GM18868 (cell line): Measurements from ENCODE around the gene NR0B1.

Experiments
- ATAC-seq: cut with Tn5 transposase; IDR thresholded peaks from one replicate; pipeline ENCODE4 v1.9.1; 2021; ENCODE audit warnings: mild to moderate bottlenecking, moderate library complexity; ENCODE audit not compliant: unreplicated experiment

Gene NR0B1

GRCh38 chrX:30309139-30309571 is at the start of gene NR0B1:
TSS of gene NR0B1 (minus strand) at chrX:30309390. CDS start at chrX:30309363, 27 bp downstream.
- ATAC-seq: peak; percentile 36

DNA sequence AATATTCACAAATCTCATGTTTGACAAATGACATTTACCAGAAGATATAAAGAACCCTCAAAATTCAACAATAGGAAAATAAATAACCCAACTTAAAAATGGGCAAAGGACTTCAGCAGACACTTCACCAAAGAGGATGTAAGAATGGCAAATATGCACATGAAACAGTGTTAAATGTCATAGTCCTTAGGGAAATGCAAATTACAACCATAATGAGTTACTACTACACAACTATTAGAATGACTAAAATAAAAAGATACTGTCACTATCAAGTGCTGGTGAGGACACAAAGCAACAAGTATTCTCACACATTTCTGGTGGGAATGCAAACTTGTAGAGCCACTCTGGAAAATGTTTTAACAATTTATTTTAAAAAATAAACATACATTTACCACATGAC is 40.8 kb upstream of the NR0B1 start:
- ATAC-seq: no peak

GRCh38 chrX:30343206-30343605 is 34.0 kb upstream of the NR0B1 start:
- ATAC-seq: no peak

GRCh38 chrX:30340753-30341152 is 31.6 kb upstream of the NR0B1 start:
- no peak for ATAC-seq

DNA sequence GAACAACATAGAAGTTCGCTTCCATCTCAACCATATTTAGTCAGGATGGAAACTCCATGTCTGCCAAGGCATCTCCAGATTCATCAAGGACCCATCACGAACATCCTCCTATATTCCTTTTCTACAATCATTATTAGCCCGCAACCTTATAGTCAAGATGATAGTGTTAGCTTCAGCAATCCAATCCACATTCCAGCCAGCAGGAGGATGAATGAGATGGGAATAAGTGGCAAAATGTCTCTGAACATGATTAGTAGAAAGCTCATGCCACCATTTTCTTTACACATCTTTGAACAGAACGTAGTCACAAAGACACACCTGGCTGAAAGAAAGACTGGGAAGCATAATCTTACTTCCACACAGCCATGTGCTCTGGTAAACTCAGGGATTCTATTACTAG is 18.6 kb upstream of the NR0B1 start:
- ATAC-seq: no peak

DNA sequence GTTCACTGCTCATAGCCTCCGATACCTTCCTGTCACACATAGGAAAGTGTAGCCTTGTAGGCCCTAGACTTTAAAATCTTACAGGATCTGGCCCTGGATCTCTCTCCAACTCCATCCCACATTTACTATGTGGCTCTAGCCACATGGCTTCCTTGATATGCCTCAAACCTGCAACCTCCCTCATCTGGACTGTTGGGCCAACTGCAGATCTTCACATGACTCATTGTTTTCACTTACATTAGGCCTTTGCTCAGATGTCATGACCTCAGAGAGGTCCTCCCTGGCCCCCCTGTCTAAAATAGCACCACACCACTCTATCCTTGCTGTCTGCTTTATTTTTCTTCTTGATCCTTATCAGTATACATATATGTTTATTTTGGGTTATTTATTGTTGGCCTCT is 8.1 kb upstream of the NR0B1 start:
- ATAC-seq: no peak

DNA sequence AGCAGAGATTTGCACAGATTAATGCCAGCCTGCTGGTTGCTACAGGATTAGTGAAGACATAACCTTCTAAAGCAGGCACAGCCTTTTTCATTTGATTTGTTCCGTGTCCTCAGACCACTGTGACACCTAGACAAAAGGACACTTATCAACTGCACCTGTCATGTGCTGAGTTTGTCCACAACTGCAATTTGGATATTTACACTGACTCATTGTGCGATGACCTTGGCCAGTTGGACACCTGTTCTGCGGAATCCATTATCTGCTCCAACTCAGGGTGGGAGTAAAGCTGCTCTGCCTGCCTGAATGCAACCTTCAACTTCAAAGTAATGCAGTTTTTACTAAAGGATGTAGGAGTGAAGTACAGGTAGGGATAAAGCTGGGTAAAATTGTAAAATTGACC is 4.1 kb upstream of the NR0B1 start:
- no peak for ATAC-seq

GRCh38 chrX:30312858-30313257 is 3.7 kb upstream of the NR0B1 start:
- no peak for ATAC-seq

DNA sequence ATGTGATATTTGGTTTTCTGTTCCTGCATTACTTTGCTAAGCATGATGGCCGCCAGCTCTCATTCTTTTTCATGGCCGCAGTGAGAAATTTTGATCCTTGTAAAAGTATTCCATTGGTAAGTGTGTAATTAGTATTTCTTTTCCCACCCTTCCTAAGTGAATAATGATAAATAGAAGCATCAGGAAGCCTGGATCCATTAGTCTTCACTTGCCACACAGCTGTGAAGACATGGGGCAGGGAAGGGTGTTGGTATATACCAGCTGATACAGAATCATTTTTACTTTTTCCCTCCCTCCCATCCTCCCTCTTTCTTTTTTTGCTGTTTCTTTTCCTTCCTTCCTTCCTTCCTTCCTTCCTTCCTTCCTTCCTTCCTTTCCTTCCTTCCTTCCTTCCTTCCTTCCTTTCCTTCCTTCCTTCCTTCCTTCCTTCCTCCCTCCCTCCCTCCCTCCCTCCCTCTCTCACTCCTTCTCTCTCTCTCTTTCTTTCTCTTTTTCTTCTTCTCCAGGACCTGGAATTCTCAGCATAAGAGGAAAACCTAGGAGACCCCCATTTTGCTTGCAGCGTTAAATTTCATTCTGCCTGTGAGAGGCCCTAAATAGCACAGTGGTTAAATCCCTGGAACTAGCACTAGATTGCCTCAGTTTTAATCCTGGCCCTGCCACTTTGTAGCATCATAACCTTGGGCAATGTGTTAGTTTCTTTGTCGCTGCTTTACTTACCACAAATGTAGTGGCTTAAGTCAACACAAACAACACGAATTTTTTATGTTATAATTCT is 1.4 kb upstream of the NR0B1 start:
- ATAC-seq: no peak

GRCh38 chrX:30308263-30309138 is 689 bp downstream of the NR0B1 start:
- peak; percentile 65 for ATAC-seq

DNA sequence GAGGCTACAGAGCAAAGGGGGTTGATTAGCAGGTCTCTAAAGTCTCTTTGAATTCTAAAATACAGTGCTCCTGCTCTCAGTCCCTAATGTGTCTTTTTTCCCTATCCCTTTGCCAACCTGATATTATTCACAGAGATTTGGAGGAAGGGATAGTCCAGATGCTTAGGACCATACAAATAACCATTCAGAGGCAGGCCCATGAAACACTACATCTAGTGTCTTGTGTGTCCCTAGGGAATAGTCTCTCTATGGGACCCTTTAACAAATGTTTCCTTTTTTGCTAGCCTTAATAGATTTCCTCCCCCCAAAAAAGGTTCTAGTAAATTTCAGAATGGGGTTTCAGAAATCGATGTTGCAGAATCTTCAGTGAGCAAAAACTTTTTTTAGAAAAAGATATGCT is 1.7 kb downstream of the NR0B1 start:
- no peak for ATAC-seq

GRCh38 chrX:30304866-30305265 is 4.3 kb downstream of the NR0B1 start:
- ATAC-seq: no peak

DNA sequence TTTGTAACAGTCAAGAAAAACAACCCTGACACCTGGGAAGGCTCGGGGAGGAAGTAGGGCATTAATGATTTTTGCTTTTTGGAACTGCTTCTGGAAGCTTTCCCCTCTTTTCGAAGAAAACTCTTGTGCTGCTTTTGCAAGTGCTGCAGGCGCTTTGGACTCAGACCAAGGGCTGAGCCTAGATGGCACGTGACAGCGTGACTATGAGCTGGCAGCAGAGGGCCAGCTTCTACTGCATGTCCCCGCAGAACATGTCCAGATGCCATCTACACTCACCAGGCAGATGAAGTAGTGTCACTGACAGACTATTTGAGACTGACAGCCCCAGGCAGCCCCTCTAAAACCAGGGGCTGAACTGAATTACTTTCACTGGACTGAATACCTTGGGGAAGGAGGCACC is 6.2 kb downstream of the NR0B1 start:
- no peak for ATAC-seq

DNA sequence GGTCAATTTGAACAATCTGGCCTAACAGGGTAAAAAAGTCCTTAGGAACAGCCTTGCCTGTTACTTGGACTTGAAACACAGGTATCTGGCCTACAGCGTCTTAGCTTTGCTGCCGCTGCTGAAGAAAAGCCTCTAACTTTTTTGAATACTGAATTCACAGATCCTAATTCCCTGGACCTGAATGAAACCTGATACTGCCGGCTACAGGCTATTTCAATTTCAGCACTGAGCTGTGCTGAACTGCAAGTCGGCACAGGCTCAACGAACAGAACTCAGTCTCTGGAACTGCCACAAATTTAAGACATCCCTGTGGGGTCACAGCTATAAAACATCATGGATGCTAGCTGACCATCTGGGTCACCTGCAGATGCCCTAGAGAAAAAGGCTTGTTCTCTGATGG is 7.2 kb downstream of the NR0B1 start:
- no peak for ATAC-seq

GRCh38 chrX:30301208-30301607 is 8.0 kb downstream of the NR0B1 start:
- ATAC-seq: no peak

DNA sequence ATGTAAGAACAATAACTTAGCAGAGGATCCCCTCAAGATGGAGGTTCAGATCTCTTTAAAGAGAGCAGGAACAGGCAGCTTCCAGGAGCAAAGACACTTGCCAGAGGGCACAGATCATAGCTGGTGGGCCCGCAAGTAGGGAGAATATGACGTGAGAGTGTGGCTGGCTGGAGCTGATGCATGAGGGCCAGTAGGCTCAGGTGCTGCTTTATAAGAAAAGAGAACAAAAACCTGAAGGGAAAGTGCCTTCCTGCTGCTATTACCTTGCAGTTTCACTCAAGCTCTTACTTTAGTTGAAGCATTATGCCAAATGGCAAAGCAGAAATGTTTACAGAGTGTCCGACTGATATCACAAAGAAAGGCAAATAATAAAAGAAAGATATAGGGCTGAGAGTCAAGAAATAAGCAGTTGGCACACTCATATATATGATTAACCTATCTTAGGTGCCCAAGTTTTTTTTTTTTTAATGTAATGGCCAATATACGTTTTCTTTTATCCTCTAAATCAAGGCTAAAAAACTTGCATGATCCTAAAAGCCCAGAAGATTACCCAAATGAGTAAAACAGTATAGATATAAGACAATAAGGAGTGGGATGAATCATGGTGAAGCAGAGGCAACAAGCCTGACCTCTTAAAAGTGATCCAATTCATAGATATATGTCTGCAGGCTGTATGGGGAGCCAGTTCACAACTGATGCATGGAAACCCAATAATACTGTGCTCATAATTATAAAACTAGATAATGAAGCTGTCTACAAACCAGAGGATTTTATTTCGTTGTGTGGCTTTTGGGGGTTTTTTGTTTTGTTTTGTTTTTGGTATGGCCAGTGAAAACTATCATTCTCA is 12.6 kb downstream of the NR0B1 start:
- peak; percentile 76 for ATAC-seq

DNA sequence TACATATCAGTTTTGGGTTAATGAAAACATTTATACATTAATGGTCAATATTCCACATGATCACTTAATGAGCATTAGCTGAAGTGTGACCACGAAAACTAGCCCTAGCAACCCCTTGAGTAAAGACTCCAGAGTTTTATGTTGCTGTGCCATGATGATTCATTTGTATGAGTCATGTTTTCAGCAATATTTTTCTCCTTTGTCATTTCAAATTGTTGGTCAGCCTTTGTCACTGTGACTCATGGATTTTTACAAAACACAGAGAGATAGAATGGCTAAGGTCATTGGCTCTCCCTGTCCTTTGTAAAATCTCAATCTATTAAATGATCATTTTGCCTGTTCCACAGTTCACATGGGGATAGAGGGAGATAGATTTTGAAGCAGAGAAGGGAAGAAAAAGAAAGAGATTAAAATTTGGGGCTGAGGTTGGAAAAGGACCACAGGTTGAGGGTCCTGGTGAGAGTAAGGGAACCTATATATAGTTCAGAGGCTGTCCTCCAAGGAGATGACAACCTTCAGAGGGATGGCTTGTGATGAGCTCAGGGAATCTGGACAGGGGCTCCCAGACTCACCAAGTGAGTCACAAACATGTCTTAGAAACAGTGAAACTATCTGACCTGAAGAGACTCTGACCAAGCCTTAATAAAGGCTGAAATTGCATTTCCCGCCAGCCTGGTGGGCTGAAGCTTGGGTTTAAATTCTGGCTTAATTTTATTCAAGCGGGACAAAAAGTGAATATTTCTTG is 25.6 kb downstream of the NR0B1 start:
- ATAC-seq: peak; percentile 63

DNA sequence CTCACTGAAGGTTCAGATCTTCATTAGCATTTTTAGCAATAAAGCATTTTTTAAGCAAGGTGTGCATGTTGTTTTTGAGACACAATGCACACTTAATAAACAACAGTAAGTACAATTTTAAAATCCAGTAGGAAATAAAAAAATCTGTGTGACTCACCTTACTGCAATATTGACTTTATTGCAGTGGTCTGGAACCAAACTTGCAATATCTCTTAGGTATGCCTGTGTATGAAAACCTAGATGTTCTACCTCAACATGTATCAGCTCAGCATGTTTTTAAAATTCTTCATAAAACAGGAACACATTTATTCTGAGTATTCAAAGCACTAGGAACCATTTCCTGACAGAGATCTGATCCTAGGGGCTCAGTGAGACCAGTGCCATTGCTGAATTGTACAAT is 26.7 kb downstream of the NR0B1 start:
- no peak for ATAC-seq

GRCh38 chrX:30280428-30280827 is 28.8 kb downstream of the NR0B1 start:
- no peak for ATAC-seq

DNA sequence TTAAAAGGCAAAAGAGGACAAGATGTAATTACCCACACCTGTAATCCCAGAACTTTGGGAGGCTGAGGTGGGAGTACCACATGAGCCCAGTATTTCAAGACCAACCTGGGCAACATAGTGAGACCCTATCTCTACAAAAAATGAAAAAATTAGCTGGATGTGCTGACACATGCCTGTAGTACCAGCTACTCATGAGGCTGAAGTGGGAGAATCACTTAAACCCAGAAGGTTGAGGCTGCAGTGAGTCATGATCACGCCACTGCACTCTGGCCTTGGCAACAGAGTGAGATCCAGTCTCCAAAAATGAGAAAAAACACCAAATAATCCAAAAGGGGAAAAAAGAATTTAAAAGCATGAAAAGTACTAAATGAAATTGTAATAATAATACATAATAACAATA is 30.8 kb downstream of the NR0B1 start:
- no peak for ATAC-seq
